ENCODE results near the gene RHOF. TPM values are rescaled to one million over a fixed set of nuclear protein-coding genes. Genes with fewer than 3 reads are reported as not detected.

The RHOF gene
- total RNA-seq, 1 experiment from 2014 or later: 71.8 TPM

DNA sequence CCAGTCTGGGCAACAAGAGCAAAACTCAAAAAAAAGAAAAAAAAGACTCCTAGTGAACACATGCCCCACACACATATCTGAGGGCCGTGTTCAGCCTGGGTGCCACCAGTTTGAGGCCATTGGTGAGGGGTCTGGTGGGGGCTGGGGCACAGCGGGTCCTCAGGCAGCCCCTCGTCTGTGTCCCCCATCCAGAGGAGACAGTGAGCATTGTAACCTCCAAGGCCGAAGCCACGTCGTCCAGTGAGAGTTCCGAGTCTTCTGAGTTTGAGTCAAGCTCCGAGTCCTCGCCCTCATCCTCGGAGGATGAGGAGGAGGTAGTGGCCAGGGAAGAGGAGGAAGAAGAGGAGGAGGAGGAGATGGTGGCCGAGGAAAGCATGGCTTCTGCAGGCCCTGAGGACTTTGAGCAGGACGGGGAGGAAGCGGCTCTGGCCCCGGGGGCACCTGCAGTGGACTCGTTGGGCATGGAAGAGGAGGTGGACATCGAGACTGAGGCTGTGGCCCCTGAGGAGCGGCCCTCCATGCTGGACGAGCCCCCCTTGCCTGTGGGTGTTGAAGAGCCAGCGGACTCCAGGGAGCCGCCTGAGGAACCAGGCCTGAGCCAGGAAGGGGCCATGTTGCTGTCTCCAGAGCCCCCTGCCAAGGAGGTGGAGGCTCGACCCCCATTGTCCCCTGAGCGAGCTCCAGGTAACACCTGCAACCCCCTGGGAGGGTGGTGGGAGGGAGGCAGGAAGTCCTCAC lies 25.9 kb upstream of the RHOF start:
- CTCF ChIA-PET: no interaction called here
- no TSS peak for BruUV-seq (replicated peaks)

GRCh38 chr12:121817648-121818043 lies 24.2 kb upstream of the RHOF start:
- Histone ChIP-seq H3K36me3 (ENCODE audit: control insufficient read depth, insufficient read depth, low read length) (peaks cover 10% of the 10 kb centered on the region), H3K27ac (ENCODE audit: low read length) (no peak overlapping the region), H3K27me3 (ENCODE audit: control insufficient read depth, insufficient read depth, low read length) (no peaks in the 10 kb centered on the region), H3K4me1 (ENCODE audit: control insufficient read depth, insufficient read depth, low read length) (peaks cover 9% of the 10 kb centered on the region), H3K9me3 (ENCODE audit: control insufficient read depth, insufficient read depth, low read depth, low read length) (no peaks in the 10 kb centered on the region), H3K4me3 (ENCODE audit: low read depth in 2 of 2, low read length in 2 of 2) (no peak overlapping the region)
- DNase-seq (ENCODE audit: low read depth, low spot score): no peak
- POLR2A ChIA-PET: no interaction called here
- intact Hi-C loops (cut with micrococcal nuclease; ENCODE audit: unreplicated experiment) (no loop called here), in situ Hi-C loops (cut with HindIII; ENCODE audit: low pct_unique_long_range_greater_than_20kb, low sequenced_read_pairs) (no loop called here)
- TF ChIP-seq TCF7L2 (IDR thresholded peaks at IDR 0.05; ENCODE audit: low read depth, low read length): no peak
- no peak for TF ChIP-seq POLR2AphosphoS5 (IDR thresholded peaks at IDR 0.05; ENCODE audit: low read depth, low read length)
- TF ChIP-seq, protein P1, sequence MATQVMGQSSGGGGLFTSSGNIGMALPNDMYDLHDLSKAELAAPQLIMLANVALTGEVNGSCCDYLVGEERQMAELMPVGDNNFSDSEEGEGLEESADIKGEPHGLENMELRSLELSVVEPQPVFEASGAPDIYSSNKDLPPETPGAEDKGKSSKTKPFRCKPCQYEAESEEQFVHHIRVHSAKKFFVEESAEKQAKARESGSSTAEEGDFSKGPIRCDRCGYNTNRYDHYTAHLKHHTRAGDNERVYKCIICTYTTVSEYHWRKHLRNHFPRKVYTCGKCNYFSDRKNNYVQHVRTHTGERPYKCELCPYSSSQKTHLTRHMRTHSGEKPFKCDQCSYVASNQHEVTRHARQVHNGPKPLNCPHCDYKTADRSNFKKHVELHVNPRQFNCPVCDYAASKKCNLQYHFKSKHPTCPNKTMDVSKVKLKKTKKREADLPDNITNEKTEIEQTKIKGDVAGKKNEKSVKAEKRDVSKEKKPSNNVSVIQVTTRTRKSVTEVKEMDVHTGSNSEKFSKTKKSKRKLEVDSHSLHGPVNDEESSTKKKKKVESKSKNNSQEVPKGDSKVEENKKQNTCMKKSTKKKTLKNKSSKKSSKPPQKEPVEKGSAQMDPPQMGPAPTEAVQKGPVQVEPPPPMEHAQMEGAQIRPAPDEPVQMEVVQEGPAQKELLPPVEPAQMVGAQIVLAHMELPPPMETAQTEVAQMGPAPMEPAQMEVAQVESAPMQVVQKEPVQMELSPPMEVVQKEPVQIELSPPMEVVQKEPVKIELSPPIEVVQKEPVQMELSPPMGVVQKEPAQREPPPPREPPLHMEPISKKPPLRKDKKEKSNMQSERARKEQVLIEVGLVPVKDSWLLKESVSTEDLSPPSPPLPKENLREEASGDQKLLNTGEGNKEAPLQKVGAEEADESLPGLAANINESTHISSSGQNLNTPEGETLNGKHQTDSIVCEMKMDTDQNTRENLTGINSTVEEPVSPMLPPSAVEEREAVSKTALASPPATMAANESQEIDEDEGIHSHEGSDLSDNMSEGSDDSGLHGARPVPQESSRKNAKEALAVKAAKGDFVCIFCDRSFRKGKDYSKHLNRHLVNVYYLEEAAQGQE (IDR thresholded peaks at IDR 0.05; ENCODE audit: insufficient read depth in 1 of 2, low read depth in 2 of 2, low read length in 1 of 2): no peak
- TF ChIP-seq SIN3A (IDR thresholded peaks at IDR 0.05; ENCODE audit: borderline replicate concordance, insufficient read depth, low read depth, low read length): no peak
- TF ChIP-seq, protein P2, sequence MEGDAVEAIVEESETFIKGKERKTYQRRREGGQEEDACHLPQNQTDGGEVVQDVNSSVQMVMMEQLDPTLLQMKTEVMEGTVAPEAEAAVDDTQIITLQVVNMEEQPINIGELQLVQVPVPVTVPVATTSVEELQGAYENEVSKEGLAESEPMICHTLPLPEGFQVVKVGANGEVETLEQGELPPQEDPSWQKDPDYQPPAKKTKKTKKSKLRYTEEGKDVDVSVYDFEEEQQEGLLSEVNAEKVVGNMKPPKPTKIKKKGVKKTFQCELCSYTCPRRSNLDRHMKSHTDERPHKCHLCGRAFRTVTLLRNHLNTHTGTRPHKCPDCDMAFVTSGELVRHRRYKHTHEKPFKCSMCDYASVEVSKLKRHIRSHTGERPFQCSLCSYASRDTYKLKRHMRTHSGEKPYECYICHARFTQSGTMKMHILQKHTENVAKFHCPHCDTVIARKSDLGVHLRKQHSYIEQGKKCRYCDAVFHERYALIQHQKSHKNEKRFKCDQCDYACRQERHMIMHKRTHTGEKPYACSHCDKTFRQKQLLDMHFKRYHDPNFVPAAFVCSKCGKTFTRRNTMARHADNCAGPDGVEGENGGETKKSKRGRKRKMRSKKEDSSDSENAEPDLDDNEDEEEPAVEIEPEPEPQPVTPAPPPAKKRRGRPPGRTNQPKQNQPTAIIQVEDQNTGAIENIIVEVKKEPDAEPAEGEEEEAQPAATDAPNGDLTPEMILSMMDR (IDR thresholded peaks at IDR 0.05): no peak
- no peak for ATAC-seq
- BruUV-seq (replicated peaks): no TSS peak
- CTCF ChIA-PET: no interaction called here

More for the DNA sequence above, 25.9 kb upstream of the RHOF start:
- intact Hi-C loops (cut with micrococcal nuclease; ENCODE audit: unreplicated experiment) (no loop called here), in situ Hi-C loops (cut with HindIII; ENCODE audit: low pct_unique_long_range_greater_than_20kb, low sequenced_read_pairs) (no loop called here)
- no peak overlapping the region for H3K27ac ChIP-seq (ENCODE audit: low read length)
- no peaks in the 10 kb centered on the region for H3K27me3 ChIP-seq (ENCODE audit: control insufficient read depth, insufficient read depth, low read length)
- DNase-seq (ENCODE audit: low read depth, low spot score): no peak
- ATAC-seq: no peak
- no peak overlapping the region for H3K4me3 ChIP-seq (ENCODE audit: low read depth in 2 of 2, low read length in 2 of 2)
- no peaks in the 10 kb centered on the region for H3K4me1 ChIP-seq (ENCODE audit: control insufficient read depth, insufficient read depth, low read length)
- H3K9me3 ChIP-seq (ENCODE audit: control insufficient read depth, insufficient read depth, low read depth, low read length): no peaks in the 10 kb centered on the region
- TF ChIP-seq, protein P1 (IDR thresholded peaks at IDR 0.05; ENCODE audit: insufficient read depth in 1 of 2, low read depth in 2 of 2, low read length in 1 of 2): no peak
- no peak for TF ChIP-seq POLR2AphosphoS5 (IDR thresholded peaks at IDR 0.05; ENCODE audit: low read depth, low read length)
- TF ChIP-seq, protein P2 (IDR thresholded peaks at IDR 0.05): no peak
- TF ChIP-seq TCF7L2 (IDR thresholded peaks at IDR 0.05; ENCODE audit: low read depth, low read length): no peak
- TF ChIP-seq SIN3A (IDR thresholded peaks at IDR 0.05; ENCODE audit: borderline replicate concordance, insufficient read depth, low read depth, low read length): no peak
- peaks cover 10% of the 10 kb centered on the region for H3K36me3 ChIP-seq (ENCODE audit: control insufficient read depth, insufficient read depth, low read length)
- POLR2A ChIA-PET: no interaction called here
